ENCODE measurements around the gene SCGB1A1.

- TF ChIP-seq CTCF (IDR thresholded peaks at IDR 0.05) (no peak), POLR2A (IDR thresholded peaks at IDR 0.05) (no peak), EP300 (IDR thresholded peaks at IDR 0.05) (no peak)
Observed at GRCh38 chr11:62387381-62387780, 31.5 kb upstream of the SCGB1A1 start.

All from tibial nerve (tissue), 4 donors.